Dedifferentiated amniotic fluid mesenchymal stem cell (primary cell): Measurements from ENCODE around the gene SUSD3.
"Not testable (repeated sequence)": the region's sequence is repeated elsewhere in the genome, so short reads cannot be mapped to it uniquely, and the experiment has no call there.

Source experiments
- DNase-seq: peaks from one replicate; pipeline ENCODE4 v3.0.0-alpha.2; 2016; ENCODE audit errors: extremely low spot score

The SUSD3 gene

GRCh38 chr9:93092251-93092991 is 33.9 kb downstream of the SUSD3 start:
- no peak for DNase-seq

DNA sequence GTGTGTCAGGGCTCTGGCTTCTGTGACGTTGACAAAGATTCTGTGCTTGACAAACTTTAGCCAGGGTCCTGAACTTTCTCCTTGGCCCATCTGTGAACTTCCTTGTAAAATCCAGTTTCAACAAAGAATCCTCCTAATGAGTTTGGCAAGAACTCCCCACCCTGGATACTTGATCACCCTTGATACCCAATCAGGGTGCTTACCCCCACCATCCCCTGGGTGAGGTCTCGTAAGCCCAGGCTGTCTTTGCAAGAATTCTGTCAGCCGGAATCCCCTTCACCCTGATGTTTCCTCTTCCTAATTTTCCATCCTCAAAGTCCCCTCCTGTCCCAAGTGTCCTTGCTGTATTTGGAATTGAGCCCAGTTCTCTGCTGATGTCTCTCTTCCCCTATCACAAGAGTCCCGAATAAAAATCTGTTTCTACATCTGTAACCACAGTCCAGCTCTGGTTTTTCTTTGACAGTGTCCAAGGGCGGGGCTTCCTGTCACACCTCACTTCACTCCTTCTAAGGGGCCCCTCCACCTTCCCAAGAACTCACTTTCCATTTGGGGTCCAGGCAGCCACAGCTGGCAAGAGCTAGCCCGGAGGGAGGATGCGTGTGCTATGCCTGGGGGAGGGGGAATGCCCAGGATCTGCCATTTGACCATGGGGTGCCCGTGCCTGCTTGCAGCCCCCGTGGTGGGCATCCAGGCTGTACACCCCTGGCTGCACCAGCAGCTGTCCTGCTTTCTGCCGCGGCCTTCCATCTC is 34.8 kb downstream of the SUSD3 start:
- DNase-seq: no peak

DNA sequence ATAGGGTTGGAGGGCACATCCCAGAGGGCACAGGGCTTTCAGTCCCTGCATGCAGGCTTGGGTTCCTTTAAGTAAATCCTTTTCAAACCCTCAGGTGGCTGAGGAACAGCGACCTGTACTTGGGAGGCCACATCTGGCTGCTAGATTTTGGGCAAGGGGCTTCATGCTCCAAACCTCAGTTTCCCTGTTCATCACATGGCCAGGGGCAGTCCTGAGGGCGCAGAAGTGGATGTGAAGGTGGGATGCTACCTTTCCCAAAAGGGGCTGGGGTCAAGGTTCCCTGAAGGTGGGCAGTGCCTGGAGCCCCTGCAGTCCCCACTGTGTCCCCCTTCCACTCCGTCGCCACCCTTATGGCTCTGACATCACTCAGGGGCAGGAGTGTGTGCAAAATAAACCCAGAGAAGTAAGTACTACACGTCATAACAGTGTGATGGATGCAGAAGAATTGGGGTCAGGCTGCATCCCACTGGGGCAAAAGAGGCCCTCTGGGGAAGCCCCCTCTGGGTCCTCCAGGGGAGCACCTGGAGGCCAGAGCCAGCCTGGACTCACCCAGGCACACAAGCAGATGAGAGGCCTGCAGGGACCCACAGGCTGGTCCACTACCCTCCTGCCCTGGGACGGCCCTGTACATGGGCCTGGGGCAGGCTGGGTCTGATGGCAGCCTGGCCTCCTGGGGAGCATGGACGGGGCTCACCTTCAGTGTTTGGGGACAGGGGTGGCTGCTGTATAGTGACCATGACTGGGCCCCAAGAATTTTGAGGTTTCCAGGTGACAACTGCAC is 35.6 kb downstream of the SUSD3 start:
- no peak for DNase-seq

DNA sequence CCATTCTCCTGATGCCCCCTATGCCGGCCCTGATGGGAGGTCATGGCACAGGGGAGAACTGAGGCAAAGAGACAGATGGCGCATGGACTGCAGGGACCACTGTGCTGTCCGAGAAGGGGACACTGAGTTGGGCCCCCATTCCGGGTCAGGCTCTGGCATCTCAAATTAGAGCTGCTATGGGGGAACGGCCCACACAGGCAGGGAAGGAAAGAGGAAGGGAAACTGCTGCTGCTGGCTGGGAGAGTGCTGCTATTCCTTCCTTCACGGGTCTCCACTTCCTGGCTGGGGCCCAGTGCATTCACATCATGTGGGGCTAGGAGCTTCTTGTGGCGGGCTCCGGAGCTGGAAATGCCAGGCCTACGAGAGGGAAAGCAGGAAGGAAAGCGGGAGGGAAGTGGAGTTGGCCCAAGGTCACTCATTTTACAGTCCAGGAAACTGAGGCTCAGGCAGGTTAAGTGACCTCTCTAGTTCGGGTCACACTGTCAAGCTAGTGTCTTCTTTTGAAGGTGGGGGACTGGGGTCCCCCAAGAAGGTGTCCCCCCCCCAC is 36.2 kb downstream of the SUSD3 start:
- DNase-seq: no peak

GRCh38 chr9:93095205-93096130 is 37.0 kb downstream of the SUSD3 start:
- DNase-seq: peak; percentile 98

- no peak for DNase-seq
Observed at GRCh38 chr9:93096131-93096802, 37.8 kb downstream of the SUSD3 start, which contains the start of gene CARD19. TSS of gene CARD19 (plus strand) at chr9:93096217. CDS start at chr9:93096346, 129 bp downstream.

- no peak for DNase-seq
Observed at GRCh38 chr9:93096811-93097382, 38.4 kb downstream of the SUSD3 start.

DNA sequence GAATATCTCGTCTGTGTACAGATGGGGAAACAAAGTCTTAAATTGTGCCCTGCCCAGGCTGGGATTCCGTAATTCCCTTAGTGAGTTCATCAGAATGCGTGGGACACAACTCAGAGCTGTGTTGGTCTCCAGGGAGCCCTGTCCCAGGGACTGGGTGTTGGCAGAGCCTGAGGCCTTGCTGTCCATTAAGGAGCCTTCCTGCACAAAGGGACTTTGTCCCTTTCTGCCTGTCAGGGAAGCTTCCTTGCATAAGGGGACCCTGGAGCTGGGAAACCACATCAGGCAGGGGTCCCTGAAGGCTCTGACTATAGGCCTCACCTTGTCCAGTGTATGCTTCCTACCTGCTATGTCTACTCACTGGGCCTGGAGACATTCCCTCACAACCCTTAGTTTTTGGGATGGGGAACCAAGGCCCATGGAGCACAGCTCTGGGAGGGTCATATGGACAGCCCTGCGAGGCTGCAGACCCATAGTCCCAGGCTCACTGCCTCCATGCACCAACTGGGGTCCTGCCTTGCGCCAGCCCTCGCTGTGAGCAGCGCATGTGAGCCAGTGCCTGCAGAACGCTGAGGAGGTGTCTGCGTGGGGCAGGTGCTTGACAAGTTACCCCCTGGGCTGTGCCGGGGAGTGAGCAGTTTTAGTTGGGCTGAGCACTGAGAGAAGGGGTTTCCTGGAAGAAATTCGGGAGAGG is 39.2 kb downstream of the SUSD3 start:
- DNase-seq: no peak

DNA sequence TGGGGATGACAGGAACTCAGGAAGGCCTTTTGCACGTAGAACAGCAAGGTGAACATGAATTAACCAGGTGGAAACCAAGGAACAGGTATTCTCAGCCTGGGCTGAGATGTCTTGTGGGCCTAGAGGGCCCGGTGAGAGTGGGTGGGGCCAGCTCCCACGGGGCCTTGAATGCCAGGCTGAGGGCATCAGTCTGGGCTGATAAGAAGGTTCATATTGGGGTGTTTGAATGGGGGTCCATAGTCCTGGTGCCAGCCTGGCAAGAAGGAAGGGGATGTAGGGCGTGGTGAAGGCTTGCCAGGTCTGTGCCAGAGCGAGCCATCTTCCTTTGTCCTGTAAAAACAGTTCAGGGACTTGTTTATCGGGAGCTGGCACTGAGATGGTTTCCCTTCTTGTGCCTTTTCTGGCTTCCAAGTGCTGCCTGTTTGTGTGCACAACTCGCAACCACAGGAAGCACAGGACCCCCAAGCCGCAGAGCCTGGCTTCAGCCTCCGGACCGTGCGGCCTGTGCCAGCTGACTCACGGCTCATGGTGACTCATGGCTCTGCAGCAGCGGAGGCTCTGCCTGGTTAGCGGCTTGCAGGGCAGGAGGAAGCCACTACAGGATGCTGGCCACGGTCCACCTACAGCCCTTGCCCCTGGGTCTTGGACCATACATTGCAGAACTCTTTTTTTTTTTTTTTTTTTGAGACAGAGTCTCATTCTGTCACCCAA is 39.9 kb downstream of the SUSD3 start:
- peak; percentile 85 for DNase-seq

- no peak for DNase-seq
Observed at GRCh38 chr9:93099551-93100275, 41.2 kb downstream of the SUSD3 start.

DNA sequence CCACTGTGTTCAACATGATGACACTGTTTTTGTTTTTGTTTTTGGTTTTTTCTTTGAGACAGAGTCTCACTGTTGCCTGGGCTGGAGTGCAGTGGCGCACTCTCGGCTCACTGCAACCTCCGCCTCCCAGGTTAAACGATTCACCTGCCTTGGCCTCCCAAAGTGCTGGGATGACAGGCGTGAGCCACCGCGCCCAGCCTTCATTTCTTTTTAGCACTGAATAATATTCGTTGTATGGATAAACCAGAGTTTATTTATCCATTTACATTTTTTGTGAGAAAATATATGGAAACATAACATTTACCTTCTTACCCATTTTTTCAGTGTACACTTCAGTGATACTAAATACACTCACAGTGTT is 41.8 kb downstream of the SUSD3 start:
- DNase-seq: no peak

GRCh38 chr9:93101086-93101485 is 42.6 kb downstream of the SUSD3 start:
- not testable (repeated sequence) for DNase-seq

GRCh38 chr9:93105620-93106019 is 47.1 kb downstream of the SUSD3 start:
- no peak for DNase-seq

- DNase-seq: no peak
Observed at GRCh38 chr9:93107151-93107824, 48.8 kb downstream of the SUSD3 start.

DNA sequence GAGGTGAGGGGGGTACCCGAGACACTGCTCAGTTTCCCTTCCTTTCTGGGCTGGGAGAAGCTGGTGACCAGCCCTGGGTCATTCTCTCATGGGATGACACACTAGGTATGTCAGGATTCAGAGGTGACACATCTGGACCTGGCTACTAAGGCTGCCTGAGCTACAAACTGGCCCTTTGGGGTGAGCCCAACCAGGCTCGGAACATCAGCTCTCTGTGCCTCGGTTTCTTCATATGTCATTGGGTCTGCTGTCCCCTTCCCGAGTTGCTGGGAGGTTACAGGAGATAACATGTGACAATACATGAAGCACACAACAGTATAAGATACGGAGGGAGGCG is 49.3 kb downstream of the SUSD3 start:
- DNase-seq: no peak

DNA sequence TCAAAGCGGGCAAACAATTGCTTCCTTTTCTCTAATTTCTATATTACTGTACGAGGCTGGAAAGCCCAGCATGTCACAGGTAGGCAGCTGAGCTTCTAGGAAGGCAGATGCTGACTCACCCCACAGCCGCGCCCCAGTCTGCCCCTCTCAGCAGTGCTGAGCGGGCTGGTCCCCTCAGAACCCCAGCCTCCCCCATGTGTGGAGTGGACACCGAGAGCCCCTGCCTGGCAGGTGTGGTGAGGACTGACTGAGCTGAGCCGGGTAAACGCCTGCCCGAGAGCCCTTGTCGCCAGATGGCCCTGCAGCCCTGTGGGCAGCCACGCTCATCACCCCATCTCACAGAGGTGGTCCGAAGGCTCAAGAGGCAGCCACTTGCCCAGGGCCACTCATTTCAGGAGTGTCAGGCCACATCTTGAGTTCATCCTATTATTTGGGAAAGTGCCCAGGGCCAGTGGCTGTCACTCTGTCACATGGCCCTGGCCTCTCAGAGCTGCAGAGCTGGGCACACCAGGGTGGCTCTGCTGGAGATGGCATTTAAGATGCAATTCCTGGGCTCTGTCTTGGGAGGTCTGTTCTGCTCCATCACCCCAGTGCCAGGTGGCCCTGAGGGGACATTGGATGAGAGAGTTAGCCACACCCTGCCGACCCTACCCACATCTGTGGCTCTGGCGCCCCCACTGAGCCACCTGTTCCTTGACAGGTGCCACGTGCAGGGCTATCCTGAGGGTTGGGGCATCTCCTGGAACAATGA is 50.0 kb downstream of the SUSD3 start:
- no peak for DNase-seq

DNA sequence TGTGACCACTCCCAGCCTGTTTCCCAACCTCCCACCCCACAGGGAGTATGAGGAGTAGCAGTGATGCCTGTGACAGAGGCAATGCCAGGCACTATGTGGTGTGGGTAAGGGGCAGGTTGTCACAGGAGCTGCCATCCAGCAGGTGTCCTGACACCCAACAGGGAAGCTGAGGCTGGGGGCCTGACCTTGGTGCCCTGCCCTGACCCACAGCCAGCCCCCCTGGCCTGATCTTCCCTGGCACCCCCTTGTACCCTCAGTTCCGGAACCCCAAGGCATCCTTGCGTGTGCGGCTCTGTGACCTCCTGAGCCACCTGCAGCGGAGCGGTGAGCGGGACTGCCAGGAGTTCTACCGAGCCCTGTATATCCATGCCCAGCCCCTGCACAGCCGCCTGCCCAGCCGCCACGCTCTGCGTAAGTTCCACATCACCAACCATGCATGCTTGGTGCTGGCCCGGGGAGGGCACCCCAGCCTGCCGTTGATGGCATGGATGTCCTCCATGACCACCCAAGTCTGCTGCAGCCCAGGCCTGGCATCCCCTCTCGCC is 51.9 kb downstream of the SUSD3 start:
- DNase-seq: no peak
